ENCODE results near the gene FAXDC2. TPM values are rescaled to one million over a fixed set of nuclear protein-coding genes. Genes with fewer than 3 reads are reported as not detected.

The FAXDC2 gene, protein sequence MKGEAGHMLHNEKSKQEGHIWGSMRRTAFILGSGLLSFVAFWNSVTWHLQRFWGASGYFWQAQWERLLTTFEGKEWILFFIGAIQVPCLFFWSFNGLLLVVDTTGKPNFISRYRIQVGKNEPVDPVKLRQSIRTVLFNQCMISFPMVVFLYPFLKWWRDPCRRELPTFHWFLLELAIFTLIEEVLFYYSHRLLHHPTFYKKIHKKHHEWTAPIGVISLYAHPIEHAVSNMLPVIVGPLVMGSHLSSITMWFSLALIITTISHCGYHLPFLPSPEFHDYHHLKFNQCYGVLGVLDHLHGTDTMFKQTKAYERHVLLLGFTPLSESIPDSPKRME
- total RNA-seq (10 to 100 TPM; 12.7 to 34.6 (median 29.2) TPM), polyA plus RNA-seq (23.0 TPM)
- long read RNA-seq, donor 1, transcript FAXDC2-201 (9 exons, 3,251 nt) = major isoform, 9 of 37 reads
- long read RNA-seq, donor 1, partial matches to known transcripts = 4 of 37 reads
- long read RNA-seq, donor 1, other reads (novel, unspliced or antisense) = 17 of 37 reads
- long read RNA-seq, donor 2, partial matches to known transcripts = 0 of 9 reads
- long read RNA-seq, donor 2, other reads (novel, unspliced or antisense) = 6 of 9 reads
- long read RNA-seq, donor 3, transcript FAXDC2-201 (9 exons, 3,251 nt) = major isoform, 9 of 25 reads
- long read RNA-seq, donor 3, partial matches to known transcripts = 7 of 25 reads
- long read RNA-seq, donor 3, other reads (novel, unspliced or antisense) = 8 of 25 reads
- long read RNA-seq, donor 4, transcript FAXDC2-201 (9 exons, 3,251 nt) = major isoform, 7 of 10 reads
- long read RNA-seq, donor 4, partial matches to known transcripts = 1 of 10 reads
- long read RNA-seq, donor 4, other reads (novel, unspliced or antisense) = 1 of 10 reads

DNA sequence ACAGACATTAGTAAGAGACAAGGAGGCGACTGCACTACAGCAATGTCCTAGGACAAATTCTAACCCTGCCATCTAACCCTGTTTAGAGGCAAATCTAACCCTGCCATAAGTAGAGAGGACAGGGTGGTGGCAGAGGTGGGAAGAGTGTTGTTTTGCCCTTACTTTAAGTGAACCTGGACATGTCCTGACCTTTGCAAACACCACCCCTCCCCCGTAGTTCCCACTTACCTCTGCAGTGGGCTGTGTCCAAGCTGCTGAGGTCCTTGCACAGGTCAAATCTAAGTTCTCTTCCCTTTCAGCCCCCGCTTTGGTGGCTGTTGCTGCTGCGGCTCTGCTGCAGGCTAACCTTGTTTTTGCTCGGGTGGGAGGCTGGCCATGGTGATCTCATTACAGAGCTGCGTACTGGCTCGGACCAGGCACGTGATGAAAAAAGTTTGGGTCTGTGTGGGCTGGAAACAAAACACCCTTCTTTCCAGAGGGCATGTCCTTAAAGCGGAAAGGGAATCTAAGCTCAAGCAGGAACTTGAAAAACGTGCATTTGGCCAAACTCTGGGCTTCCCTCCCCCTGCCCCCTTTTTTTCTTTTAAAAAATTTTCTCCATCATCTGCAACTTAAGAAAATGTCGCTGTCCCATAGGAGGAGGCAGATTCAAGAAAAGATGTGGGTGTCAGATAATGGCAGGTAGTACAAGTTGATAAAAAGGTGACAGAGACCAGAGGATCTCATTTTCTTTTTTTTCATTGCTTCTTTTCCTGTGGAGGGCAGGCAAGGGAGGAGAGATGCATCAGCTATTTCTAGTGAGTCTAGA lies at the start of gene FAXDC2:
Gene FAXDC2 (minus strand): TSS at position 349 of the 808 bp plus-strand sequence. CDS start 12,425 bp downstream, outside the sequence.
- ATAC-seq (peak; percentile 98), DNase-seq (peak; percentile 79 to 92 (median 91))
- H3K27ac ChIP-seq (ENCODE audit: low read length) = peak within 1 kb of the TSS; percentile 96
- intact Hi-C loops (cut with DNase I) = no loop called here
- H3K27me3 ChIP-seq (ENCODE audit: control insufficient read depth, insufficient read depth) = no peaks in the 10 kb centered on the region
- H3K4me1 ChIP-seq (ENCODE audit: control insufficient read depth, insufficient read depth, low read length) = peaks cover 3% of the 10 kb centered on the region
- peak within 1 kb of the TSS; percentile 85 for H3K4me3 ChIP-seq (ENCODE audit: low read length)
- H3K9me3 ChIP-seq (ENCODE audit: control insufficient read depth, low read length) = no peaks in the 10 kb centered on the region
- WGBS = 2% methylated on average over 11 of the region's 11 CpGs

DNA sequence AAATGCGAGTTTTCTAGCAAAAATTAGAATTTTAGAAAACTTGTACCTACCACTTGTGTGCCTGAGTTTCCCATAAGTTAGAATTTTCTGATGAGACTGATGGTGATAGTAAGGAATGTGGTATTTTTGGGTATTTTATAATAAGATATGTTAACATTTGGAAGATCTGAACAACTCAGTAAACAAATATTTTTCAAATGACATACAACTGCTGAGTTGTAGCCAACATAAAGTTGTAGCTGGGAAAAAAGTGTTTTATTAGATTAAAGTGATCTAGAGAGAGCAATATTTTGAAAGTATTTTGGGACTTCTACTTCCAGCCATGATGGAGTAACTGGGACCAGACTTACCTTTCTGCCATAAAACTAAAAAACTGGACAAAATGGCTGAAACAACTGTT lies 49.7 kb upstream of the FAXDC2 start:
- Histone ChIP-seq H3K27me3 (ENCODE audit: control insufficient read depth, insufficient read depth) (no peaks in the 10 kb centered on the region), H3K4me1 (ENCODE audit: control insufficient read depth, insufficient read depth, low read length) (peaks cover 2% of the 10 kb centered on the region), H3K9me3 (ENCODE audit: control insufficient read depth, low read length) (no peaks in the 10 kb centered on the region), H3K27ac (ENCODE audit: low read length) (no peak overlapping the region), H3K4me3 (ENCODE audit: low read length) (no peak overlapping the region)
- 90% methylated on average over 1 of the region's 1 CpG for WGBS
- no peak for DNase-seq
- intact Hi-C loops (cut with DNase I) = no loop called here
- no peak for ATAC-seq

DNA sequence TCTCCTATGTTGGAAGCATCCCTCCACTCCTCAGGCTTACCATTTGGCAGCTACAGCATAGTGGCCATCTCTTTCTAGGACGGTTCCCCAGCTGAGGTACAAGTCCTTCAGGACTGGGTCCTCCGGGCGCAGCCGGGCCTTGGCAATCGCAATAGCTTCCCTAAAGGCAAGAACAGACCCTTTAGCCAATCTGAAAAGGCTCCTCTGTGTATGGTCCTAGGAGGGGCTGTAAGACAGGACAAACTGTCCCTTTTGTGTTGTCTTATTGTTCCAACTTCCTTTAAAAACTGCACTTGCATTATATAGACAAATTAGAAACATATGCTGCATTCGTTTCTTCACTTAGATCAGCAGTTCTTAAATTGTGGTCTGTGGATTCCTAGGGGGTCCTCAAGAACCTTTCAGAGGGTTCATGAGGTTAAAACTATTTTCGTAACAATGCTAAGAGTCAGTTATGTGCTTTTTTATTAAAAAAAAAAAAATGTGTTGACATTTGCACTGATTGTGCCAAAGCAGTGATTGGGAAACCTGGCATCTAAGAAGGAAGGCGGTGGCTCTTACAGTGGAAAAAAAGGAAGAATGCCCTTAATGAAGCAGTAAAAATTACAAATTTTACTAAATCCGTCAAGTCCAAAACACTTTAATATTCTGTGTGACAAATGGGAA lies 48.9 kb upstream of the FAXDC2 start:
- Histone ChIP-seq H3K27me3 (ENCODE audit: control insufficient read depth, insufficient read depth) (no peaks in the 10 kb centered on the region), H3K9me3 (ENCODE audit: control insufficient read depth, low read length) (no peaks in the 10 kb centered on the region), H3K4me3 (ENCODE audit: low read length) (no peak overlapping the region), H3K4me1 (ENCODE audit: control insufficient read depth, insufficient read depth, low read length) (peaks cover 2% of the 10 kb centered on the region), H3K27ac (ENCODE audit: low read length) (no peak overlapping the region)
- WGBS = 82% methylated on average over 9 of the region's 9 CpGs
- peak in 1 of 2 donors; percentile 63 for ATAC-seq
- intact Hi-C loops (cut with DNase I) = no loop called here
- peak in 1 of 3 donors; percentile 64 for DNase-seq

DNA sequence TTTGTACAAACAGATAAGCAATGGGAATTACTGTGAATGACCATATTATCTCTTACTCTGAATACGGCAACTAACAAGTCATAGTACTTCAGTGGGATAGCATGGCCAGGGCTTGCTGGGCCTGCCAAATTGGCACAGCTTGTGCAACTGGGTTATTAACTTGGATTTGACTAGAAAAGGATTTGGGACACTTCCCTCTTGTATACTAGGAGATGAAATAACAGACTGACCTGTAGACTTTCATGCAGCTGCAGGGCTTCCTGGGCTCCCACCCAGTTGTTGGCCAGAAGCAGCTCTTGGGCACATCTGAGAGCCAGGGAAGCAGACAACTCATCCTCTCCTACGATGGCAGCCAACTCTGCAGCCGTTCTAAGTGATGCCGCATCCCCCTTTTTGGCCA lies 47.8 kb upstream of the FAXDC2 start:
- ATAC-seq = no peak
- H3K27ac ChIP-seq (ENCODE audit: low read length) = no peak overlapping the region
- intact Hi-C loops (cut with DNase I) = no loop called here

DNA sequence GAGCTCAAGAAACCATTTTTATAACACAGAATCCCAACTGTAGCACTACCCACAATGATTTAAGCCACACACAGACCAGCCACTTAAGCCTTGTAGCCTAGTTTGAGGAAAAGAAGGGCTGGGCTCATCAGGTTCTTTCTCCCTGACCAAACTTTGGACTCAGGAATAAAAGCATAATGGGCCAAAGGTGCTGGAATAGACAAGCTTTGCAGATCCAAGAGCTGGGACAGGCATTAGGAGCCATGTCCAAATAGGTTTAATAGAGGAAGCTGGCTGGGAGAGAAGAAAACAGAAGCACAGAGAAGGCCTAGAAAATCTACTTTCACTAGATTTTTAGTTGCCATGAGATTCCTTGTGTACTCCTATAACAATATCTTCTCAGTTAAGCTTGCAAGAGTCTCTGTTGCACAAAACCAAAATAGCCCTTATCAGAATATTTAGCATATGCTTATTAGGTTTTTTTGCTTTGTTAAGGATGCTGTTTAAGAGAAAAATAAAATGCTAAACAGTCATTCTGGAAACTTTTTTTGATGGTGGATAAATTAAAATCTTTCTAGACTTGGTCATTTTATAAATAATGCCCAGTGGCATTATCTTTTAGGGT lies 46.3 kb upstream of the FAXDC2 start:
- intact Hi-C loops (cut with DNase I) = no loop called here
- H3K27ac ChIP-seq (ENCODE audit: low read length) = no peak overlapping the region
- ATAC-seq = no peak

More for the DNA sequence above, 47.8 kb upstream of the FAXDC2 start:
- WGBS = 81% methylated on average over 4 of the region's 4 CpGs
- Histone ChIP-seq H3K9me3 (ENCODE audit: control insufficient read depth, low read length) (no peaks in the 10 kb centered on the region), H3K4me3 (ENCODE audit: low read length) (no peak overlapping the region), H3K4me1 (ENCODE audit: control insufficient read depth, insufficient read depth, low read length) (peaks cover 2% of the 10 kb centered on the region), H3K27me3 (ENCODE audit: control insufficient read depth, insufficient read depth) (no peaks in the 10 kb centered on the region)
- peak in 2 of 3 donors; percentile 30 to 62 for DNase-seq

DNA sequence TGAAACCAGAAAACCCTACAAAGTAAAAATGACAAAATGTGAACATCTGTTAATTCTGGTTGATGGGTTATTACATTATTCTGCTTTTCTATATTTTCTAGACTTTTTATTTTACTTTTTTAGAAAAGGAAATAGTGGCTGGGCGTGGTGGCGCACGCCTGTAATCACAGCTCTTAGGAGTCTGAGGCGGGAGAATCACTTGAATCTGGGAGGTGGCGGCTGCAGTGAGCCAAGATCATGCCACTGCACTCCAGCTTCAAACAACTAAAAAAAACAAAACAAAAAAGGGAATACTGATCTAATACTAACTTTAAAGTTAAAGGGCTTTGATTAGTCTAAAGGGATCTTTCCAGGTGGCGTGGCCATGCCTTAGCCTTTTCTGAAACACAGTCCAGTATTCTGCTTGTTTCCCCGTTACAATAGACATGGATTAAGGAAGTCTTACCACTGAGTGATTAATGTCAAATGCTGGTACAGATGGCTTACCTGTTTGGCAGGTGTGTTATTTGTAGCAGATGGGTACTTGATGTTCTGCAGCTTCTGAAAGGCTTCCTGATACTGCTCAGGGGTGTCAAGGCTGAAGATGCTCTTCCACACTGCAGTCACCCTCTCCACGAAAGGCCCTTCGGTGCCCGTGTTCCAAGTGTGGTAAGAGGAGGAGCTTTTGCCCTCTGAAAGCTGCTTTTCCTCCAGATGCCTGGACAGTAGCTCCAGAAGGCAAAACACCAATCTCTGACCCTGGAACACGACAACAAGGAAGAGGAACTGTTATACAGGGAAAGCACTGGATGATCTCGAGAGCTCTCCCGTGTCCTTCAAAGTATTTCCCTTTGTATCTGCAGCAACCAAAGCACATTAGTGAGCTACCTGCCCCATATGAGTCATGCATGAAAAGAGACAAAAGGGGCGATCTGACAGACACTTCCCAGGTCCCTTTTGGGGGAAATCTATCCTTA lies 45.5 kb upstream of the FAXDC2 start:
- intact Hi-C loops (cut with DNase I) = no loop called here
- DNase-seq (no peak), ATAC-seq (no peak)
- no peak overlapping the region for H3K4me3 ChIP-seq (ENCODE audit: low read length)
- H3K4me1 ChIP-seq (ENCODE audit: control insufficient read depth, insufficient read depth, low read length) = peaks cover 2% of the 10 kb centered on the region
- H3K27ac ChIP-seq (ENCODE audit: low read length) = no peak overlapping the region
- no peaks in the 10 kb centered on the region for H3K9me3 ChIP-seq (ENCODE audit: control insufficient read depth, low read length)
- WGBS = 85% methylated on average over 14 of the region's 14 CpGs
- H3K27me3 ChIP-seq (ENCODE audit: control insufficient read depth, insufficient read depth) = no peaks in the 10 kb centered on the region

More for the DNA sequence above, 46.3 kb upstream of the FAXDC2 start:
- Histone ChIP-seq H3K9me3 (ENCODE audit: control insufficient read depth, low read length) (no peaks in the 10 kb centered on the region), H3K4me3 (ENCODE audit: low read length) (no peak overlapping the region), H3K4me1 (ENCODE audit: control insufficient read depth, insufficient read depth, low read length) (peaks cover 2% of the 10 kb centered on the region), H3K27me3 (ENCODE audit: control insufficient read depth, insufficient read depth) (no peaks in the 10 kb centered on the region)
- no peak for DNase-seq

DNA sequence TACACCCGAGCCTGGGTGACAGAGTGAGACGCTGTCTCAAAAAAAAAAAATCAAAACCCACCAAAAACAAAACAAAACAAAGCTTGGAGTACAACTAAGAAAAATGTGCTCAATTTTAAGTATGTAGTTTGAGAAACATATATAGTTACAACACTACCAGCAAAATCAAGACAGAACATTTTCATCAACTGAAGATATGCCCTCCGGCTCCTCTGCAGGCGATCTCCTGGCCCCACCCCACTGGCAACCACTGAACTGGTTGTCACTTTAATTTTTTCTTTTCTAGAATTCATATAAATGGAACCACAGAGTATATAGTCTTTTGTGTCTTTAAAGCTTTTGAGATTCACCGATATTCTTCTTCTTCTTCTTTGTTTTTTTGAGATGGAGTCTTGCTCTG lies 43.0 kb upstream of the FAXDC2 start:
- H3K4me1 ChIP-seq (ENCODE audit: control insufficient read depth, insufficient read depth, low read length) = no peaks in the 10 kb centered on the region
- H3K9me3 ChIP-seq (ENCODE audit: control insufficient read depth, low read length) = no peaks in the 10 kb centered on the region
- H3K27ac ChIP-seq (ENCODE audit: low read length) = no peak overlapping the region
- DNase-seq (no peak), ATAC-seq (no peak)
- H3K27me3 ChIP-seq (ENCODE audit: control insufficient read depth, insufficient read depth) = no peaks in the 10 kb centered on the region
- 88% methylated on average over 5 of the region's 5 CpGs for WGBS
- intact Hi-C loops (cut with DNase I) = no loop called here
- H3K4me3 ChIP-seq (ENCODE audit: low read length) = no peak overlapping the region

DNA sequence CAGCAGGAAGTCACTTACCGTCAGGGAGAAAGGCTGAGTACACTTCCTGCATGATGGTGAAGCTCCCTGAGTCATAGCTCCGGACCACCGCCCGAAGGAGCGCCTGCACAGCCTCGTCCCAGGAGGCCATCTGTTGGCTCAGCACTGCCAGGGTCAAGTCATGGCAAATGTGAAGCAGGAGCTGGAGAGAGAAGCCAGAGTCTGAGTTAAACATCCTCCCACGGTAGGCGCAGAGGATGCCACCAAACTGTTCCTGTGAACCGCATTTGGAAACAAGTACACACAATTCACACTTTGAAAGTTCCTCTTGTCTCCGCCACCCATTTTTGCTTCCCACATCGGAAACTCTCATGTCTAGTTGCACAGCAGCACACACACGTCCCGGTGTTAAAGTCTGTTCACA lies 42.0 kb upstream of the FAXDC2 start:
- no peak overlapping the region for H3K4me3 ChIP-seq (ENCODE audit: low read length)
- no peaks in the 10 kb centered on the region for H3K27me3 ChIP-seq (ENCODE audit: control insufficient read depth, insufficient read depth)
- H3K27ac ChIP-seq (ENCODE audit: low read length) = no peak overlapping the region
- H3K9me3 ChIP-seq (ENCODE audit: control insufficient read depth, low read length) = no peaks in the 10 kb centered on the region
- 74% methylated on average over 13 of the region's 13 CpGs for WGBS
- peak in 2 of 3 donors; percentile 32 to 58 for DNase-seq
- peak in 1 of 2 donors; percentile 81 for ATAC-seq
- intact Hi-C loops (cut with DNase I) = no loop called here
- H3K4me1 ChIP-seq (ENCODE audit: control insufficient read depth, insufficient read depth, low read length) = no peaks in the 10 kb centered on the region

DNA sequence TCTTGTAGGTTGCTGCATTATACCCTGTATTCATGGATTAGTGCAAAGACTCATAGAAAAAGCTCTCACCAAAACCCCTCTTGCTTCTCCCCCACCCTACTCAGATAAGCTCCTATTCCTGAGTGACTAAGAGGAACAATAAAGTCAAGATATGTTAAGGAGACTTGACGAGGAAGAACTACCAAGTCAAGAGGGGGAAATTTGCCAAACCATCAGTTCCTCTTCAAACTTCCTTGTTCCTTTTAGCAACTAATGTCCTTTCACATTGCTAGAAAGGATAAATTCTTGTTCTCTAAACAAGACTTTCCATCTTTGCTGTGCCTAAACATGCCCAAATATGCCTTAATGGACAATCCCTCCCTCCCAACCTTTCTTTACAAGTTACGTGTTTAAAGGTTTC lies 35.0 kb upstream of the FAXDC2 start:
- ATAC-seq = no peak
- Histone ChIP-seq H3K4me3 (ENCODE audit: low read length) (no peak overlapping the region), H3K27me3 (ENCODE audit: control insufficient read depth, insufficient read depth) (no peaks in the 10 kb centered on the region), H3K9me3 (ENCODE audit: control insufficient read depth, low read length) (no peaks in the 10 kb centered on the region), H3K4me1 (ENCODE audit: control insufficient read depth, insufficient read depth, low read length) (no peaks in the 10 kb centered on the region), H3K27ac (ENCODE audit: low read length) (no peak overlapping the region)
- WGBS = 87% methylated on average over 2 of the region's 2 CpGs
- no peak for DNase-seq
- intact Hi-C loops (cut with DNase I) = no loop called here
